Stimulated activated CD8-positive, alpha-beta memory T cell treated with anti-CD3 and anti-CD28 coated beads, Interleukin-7, amount 100 ng/mL, for 1 hour (primary cell): ENCODE data around the gene DPH5.
"Not testable (repeated sequence)": the region's sequence is repeated elsewhere in the genome, so short reads cannot be mapped to it uniquely, and the experiment has no call there.

Experiments
- DNase-seq, 2 donors: peaks; one replicate each; pipeline ENCODE4 v3.0.0-alpha.2; 2020; ENCODE audit warnings: low read depth in 2 of 2

The DPH5 gene

DNA sequence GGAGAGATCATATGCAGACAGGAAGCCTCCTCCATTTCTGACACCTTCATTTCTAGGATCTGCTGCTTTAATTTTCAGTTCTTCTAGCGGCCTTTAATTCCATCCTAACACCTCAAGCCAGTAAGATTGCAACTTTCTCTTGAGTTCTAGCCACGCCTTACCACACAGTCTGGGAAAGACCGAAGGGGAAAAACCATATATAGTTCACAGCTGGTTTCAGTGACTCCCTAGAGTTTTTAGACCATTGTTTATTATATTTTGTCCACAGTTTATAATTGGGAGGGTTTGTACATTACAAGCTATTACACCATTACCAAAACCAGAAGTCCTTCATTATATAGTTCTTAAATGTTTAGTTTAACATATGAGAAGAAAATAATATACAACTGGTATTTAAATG is 37.5 kb downstream of the DPH5 start:
- DNase-seq = no peak

- DNase-seq = no peak
Observed at GRCh38 chr1:100982793-100983192, 42.8 kb downstream of the DPH5 start.

- DNase-seq = no peak
Observed at GRCh38 chr1:100979631-100980030, 46.0 kb downstream of the DPH5 start.

- no peak for DNase-seq
Observed at GRCh38 chr1:100976936-100977335, 48.6 kb downstream of the DPH5 start.

GRCh38 chr1:100972185-100972584 is 53.4 kb downstream of the DPH5 start:
- DNase-seq = no peak

- DNase-seq = no peak
Observed at GRCh38 chr1:100971021-100971420, 54.6 kb downstream of the DPH5 start.

- no peak for DNase-seq
Observed at GRCh38 chr1:100969327-100969726, 56.3 kb downstream of the DPH5 start.

- DNase-seq = no peak
Observed at GRCh38 chr1:100968621-100969020, 57.0 kb downstream of the DPH5 start.

DNA sequence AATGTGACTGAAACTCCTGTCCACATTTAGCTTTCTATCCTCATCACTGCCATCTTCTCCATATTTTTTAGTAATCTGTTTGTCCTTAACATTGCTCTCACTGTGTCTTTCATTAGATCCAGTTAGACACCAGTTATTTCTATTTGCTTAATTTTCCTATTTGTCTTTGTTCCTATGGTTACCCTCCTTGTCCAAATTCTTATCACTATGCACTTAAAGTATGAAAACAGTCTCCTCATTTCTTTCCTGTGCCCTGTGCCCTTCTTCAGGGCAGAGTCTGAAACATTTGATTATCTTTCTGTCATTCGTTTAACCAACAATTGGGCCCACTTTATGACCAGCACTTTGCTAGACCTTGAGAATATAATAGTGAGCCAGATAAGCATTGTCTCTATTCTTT is 65.5 kb downstream of the DPH5 start:
- no peak for DNase-seq

DNA sequence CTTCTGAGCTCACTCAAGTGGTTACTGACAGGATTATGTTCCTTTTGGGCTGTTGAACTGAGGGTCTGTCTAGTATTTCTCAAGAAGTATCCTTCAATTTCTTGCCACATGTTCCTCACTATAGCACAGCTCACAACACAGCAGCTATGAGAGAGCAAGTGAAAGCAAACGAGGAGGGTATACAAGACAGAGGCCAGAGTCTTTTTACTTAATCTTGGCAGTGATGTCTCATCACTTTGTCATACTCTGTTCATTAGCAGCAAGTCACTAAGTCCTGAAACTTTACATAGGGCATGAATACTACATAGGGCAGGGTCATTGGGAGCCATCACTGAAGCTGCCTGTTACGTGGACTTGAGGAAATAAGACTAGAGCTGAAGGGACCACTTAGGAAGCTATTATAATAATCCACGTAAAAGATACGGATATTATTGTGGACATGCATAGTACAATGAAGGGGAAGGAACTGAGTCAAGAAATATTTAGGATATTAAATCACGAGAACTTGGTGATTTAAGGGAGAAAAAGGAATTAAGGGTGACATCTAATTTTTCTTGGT is 66.0 kb downstream of the DPH5 start:
- DNase-seq = no peak

DNA sequence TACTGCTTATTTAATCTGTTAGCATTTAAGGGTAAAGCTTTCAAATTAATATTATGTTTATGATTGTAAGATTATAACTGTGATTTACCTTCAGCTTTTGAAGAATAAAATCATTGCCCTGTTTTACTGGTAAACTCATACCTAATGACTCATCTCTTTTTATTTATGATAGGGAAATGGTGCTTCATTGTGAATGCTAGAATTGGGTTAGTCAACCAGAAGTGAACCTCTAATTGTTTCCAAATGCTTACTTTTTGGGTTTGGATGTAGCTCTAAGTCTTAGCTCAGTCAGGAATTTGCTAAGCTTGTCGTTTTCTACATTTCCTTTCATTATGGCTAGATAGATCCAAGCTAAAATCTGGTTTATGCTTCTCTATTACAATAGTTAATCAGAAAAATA is 70.3 kb downstream of the DPH5 start:
- no peak for DNase-seq

GRCh38 chr1:100953960-100954730 is 71.4 kb downstream of the DPH5 start:
- no peak for DNase-seq

DNA sequence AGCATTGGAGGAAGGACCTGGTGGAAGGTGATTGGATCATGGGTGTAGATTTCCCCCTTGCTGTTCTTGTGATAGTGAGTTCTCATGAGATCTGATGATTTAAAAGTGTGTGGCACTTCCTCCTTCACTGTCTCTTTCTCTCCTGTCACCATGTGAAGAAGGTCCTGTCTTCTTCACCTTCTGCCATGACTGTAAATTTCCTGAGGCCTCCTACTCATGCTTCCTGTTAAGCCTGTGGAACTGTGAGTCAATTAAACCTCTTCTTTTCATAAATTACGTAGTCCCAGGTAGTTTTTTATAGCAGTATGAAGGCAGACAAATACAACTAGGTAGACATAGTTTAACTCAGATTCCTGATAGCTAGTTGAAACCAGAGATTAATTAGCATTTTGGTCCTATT is 72.6 kb downstream of the DPH5 start:
- not testable (repeated sequence) for DNase-seq

DNA sequence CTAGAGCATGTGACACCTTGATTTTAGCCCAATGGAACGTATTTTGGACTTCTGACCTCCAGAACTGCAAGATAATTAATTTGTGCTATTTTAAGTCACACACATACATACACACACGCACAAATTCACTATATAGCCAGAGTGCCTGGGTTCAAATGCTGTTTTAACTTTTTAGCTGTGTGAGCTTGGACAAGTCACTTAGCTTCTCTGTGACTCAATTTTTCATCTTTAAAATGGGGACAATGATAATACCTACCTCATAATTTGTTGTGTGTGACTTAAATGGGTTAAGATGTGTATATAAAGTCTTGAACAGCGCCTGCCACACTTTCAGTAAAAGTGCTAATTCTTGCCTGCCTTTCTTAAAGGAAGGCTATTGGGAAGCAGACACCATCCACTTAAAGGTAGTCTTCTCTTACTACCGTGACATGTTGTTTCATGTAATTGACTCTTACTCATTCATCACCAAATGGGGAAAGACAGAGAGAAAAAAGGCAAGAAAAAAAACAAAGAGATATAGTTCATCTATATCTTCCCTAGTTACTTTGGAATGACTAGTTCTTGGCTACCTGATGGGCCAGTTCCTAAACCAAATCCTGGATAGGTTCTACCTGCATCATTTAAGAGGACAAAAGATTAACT is 73.4 kb downstream of the DPH5 start:
- DNase-seq = no peak

DNA sequence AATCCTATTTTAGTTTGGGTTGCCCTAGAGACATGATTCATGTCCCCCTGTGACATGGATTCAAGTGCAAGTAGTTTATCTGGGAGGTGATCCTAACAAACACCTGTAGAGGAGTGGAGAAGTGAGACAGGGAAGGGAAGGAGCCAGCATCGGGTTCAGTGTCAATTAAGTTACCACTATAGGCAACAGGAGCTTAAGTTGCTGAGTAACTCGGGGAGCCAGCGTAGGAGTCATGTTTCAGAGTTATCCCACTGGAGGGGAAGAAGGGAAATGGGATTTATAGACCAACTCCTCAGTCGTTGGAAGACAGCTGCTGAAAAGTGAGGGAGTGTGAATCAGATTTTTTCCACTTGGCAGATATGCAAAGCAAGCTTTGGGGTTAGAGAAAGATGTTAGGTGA is 74.8 kb downstream of the DPH5 start:
- no peak for DNase-seq

DNA sequence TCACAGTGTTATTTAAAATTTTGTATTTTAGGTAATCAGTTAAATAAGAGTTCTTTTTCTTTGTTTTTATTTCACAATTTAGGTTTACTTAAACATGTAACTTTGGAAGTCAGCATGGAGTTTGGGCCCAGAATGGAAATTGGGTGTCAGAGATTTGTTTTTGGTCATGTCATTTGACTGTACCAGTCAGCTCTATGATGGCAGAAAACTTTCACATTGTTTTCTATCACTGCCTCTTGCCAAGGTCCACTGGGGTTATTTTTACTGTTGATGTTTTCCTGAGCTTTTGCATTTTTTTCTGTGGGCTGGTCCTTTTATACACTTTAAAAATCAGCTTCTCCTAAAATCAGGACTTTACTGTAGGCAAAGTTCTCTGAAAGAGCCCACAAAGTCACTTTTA is 75.2 kb downstream of the DPH5 start:
- DNase-seq = no peak

DNA sequence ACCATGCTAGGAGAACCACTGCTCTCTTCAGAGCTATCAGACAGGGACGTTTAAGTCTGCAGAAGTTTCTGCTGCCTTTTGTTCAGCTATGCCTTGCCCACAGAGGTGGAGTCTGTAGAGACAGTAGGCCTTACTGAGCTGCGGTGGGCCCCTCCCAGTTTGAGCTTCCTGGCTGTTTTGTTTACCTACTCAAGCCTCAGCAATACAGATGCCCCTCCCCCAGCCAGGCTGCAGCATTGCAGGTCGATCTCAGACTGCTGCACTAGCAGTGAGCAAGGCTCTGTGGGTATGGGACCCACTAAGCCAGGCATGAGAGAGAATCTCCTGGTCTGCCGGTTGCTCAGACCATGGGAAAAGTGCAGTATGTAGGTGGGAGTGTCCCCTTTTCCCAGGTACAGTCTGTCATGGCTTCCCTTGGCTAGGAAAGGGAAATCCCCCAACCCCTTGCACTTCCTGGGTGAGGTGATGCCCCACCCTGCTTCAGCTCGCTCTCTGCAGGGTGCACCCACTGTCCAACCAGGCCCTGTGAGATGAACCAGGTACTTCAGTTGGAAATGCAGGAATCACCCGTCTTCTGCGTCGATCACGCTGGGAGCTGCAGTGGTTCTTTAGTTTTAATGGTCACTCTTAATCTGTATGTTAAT is 75.9 kb downstream of the DPH5 start:
- DNase-seq = peak in 1 of 2 donors; percentile 39

GRCh38 chr1:100948721-100949405 is 76.7 kb downstream of the DPH5 start:
- DNase-seq = not testable (repeated sequence)

GRCh38 chr1:100947816-100948215 is 77.8 kb downstream of the DPH5 start:
- DNase-seq = not testable (repeated sequence)

GRCh38 chr1:100946064-100946463 is 79.5 kb downstream of the DPH5 start:
- DNase-seq = not testable (repeated sequence)

DNA sequence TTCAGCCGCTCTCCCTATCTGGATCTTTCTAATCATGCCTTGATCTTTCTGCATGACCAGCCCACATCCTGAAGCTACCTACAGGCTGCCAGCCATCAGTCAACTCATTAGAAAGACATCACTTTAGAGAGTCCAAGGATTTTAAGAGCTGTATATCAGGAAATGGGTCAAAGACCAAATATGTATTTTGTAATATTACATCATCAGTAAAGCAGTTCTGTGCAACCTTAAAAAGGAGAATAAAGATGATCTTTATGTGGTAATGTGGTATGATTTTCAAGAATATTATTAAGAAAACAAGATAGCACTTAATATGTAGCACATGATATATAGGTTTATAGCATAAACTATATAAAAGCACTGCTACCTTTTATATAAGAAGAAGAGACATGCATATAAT is 82.1 kb downstream of the DPH5 start:
- DNase-seq = no peak
